Brain microvascular endothelial cell (primary cell): Measurements from ENCODE around the gene CDH13.

ENCODE experiments used
- DNase-seq: peaks from one replicate; pipeline ENCODE4 v3.0.0-alpha.2; 2020
- H3K27ac ChIP-seq: fragments of 250-450 bp; sonication (Bioruptor Pico); 2 replicates; pipeline ENCODE4 v1.5.1; 2020; ENCODE audit warnings: mild to moderate bottlenecking, moderate library complexity
- H3K27me3 ChIP-seq: fragments of 250-450 bp; sonication (Bioruptor Pico); replicated peaks from 2 replicates; pipeline ENCODE4 v1.5.1; 2020; ENCODE audit warnings: mild to moderate bottlenecking
- H3K36me3 ChIP-seq: fragments of 250-450 bp; sonication (Bioruptor Pico); replicated peaks from 2 replicates; pipeline ENCODE4 v1.5.1; 2020; ENCODE audit warnings: mild to moderate bottlenecking
- H3K4me3 ChIP-seq: 2 replicates; pipeline ENCODE4 v1.5.1; 2011; ENCODE audit warnings: low read depth, mild to moderate bottlenecking, control low read depth, low read length, moderate library complexity
- in situ Hi-C: cut with HindIII; loops from 2 replicates; pipeline ENCODE4 v1.10.0; 2017; ENCODE audit warnings: low sequenced_read_pairs, low pct_ligation_motif_present
- TF ChIP-seq, protein P1 (sequence below): IDR thresholded peaks from 2 replicates; pipeline ENCODE4 v1.5.1; 2011; ENCODE audit warnings: low read depth, mild to moderate bottlenecking, moderate library complexity, low read length, control low read depth, inconsistent platforms; ENCODE audit errors: missing control alignments

The CDH13 gene

DNA sequence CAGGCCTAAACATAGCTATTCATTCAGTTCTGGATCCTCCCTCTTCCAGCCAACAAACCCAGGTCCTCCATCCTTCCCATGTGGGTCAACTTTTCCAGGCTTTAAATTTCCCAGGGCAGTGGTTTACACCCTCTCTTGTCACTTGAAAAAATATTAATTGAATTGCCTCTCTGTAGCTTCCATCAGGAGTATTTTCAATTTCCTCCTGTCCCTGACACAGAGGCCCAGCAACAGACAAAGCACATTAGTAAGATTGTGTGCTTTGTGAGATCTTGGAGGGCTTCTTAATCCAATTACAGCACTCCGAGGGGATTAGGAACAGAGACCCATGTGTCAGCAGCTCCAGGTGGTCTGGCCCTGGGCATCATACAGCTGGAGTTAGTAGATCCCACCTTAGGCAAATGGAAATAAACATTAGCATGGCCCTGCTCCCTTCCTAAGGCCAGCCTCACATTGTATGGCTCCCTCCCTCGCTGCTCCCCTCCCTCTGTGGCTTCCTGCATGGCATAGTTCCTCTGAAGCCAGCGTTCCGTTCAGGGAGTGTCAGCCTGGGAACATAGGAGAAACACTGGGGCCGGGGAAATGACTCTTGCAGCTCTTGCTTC lies 1048.3 kb downstream of the CDH13 start:
- Histone ChIP-seq H3K36me3 (peaks cover 11% of the 10 kb centered on the region), H3K27ac (no peak overlapping the region), H3K4me3 (no peak overlapping the region), H3K27me3 (no peaks in the 10 kb centered on the region)
- no peak for DNase-seq
- TF ChIP-seq, protein P1, sequence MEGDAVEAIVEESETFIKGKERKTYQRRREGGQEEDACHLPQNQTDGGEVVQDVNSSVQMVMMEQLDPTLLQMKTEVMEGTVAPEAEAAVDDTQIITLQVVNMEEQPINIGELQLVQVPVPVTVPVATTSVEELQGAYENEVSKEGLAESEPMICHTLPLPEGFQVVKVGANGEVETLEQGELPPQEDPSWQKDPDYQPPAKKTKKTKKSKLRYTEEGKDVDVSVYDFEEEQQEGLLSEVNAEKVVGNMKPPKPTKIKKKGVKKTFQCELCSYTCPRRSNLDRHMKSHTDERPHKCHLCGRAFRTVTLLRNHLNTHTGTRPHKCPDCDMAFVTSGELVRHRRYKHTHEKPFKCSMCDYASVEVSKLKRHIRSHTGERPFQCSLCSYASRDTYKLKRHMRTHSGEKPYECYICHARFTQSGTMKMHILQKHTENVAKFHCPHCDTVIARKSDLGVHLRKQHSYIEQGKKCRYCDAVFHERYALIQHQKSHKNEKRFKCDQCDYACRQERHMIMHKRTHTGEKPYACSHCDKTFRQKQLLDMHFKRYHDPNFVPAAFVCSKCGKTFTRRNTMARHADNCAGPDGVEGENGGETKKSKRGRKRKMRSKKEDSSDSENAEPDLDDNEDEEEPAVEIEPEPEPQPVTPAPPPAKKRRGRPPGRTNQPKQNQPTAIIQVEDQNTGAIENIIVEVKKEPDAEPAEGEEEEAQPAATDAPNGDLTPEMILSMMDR: no peak
- in situ Hi-C loops: loop anchor here (25.0 kb wide), 1 partner anchor 163 kb away; no protein-coding TSS in a partner anchor

DNA sequence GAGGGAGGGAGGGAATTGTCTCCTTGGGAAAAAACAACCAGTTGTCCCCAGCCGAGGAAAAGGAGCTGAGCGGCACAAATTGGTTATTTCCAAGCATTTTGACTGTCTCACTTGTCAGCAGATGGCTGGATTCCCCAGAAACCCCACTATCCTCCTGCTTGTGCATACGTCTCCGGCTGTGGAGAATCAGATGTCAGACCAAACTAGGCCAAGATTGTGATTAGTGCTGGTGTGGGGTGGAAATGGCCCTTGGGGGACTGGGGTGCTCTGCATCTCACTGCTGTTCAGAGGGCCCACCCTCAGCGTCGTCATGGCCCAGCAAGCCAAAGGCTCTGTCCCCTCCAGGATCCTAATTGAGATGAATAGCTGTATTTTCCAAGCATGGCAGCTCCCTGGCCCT lies 1049.3 kb downstream of the CDH13 start:
- in situ Hi-C loops: loop anchor here (25.0 kb wide), 1 partner anchor 164 kb away; no protein-coding TSS in a partner anchor
- DNase-seq: no peak

DNA sequence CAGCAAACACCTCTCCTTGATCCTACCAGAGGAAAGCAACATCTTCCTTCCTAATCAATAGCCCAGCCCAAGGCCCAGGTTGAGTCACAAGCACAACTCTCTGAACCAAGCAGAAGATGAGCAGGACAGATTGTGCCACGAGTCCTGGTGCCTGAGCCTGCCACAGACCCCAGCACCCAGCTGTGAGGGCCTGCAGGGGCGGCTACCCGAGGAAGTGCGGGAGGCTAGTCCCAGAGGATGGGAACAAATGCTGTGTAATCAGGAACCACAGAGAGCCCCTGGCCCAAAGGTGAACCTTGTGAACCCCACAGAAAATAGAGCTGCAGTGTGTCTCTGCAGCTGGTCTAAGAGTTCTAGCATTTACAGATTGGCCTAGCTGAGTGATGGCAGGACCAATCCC lies 1054.2 kb downstream of the CDH13 start:
- in situ Hi-C loops: loop anchor here (25.0 kb wide), 1 partner anchor 169 kb away; no protein-coding TSS in a partner anchor
- no peak for DNase-seq
- no peak overlapping the region for H3K27ac ChIP-seq
- H3K4me3 ChIP-seq: no peak overlapping the region
- TF ChIP-seq, protein P1: no peak
- no peaks in the 10 kb centered on the region for H3K27me3 ChIP-seq
- H3K36me3 ChIP-seq: no peaks in the 10 kb centered on the region

More for the DNA sequence above, 1049.3 kb downstream of the CDH13 start:
- Histone ChIP-seq H3K4me3 (no peak overlapping the region), H3K27ac (no peak overlapping the region), H3K27me3 (no peaks in the 10 kb centered on the region), H3K36me3 (peaks cover 11% of the 10 kb centered on the region)
- TF ChIP-seq, protein P1: no peak

DNA sequence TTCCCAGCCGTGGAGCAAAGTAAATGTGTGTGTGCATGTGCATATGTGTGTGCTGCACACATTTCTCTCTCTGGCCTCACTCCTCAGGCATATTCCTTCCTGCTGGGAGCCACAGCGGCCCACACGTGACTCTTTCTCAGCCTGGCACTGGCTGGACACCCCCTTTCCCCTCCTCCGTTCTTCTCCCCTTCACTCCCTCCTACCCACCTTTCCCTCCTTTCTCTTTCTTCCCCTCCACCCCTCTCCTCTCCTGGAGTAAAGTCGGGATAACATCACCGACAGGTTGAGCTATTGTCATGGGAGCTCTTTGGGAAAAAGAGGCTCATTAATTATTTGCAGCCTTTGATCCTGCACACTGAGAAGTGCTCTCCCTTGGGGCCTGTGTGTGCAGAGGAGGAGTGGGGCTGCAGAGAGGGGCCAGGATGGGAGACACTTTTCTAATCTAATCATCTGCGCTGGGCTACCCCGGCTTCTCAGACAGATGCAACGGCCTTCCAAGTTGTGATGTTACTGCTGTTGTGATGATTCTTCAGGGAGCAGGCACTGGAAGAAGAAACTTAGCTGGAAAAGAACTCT lies 1054.7 kb downstream of the CDH13 start:
- Histone ChIP-seq H3K27ac (no peak overlapping the region), H3K4me3 (no peak overlapping the region), H3K27me3 (no peaks in the 10 kb centered on the region), H3K36me3 (no peaks in the 10 kb centered on the region)
- TF ChIP-seq, protein P1: no peak
- in situ Hi-C loops: loop anchor here (25.0 kb wide), 1 partner anchor 169 kb away; no protein-coding TSS in a partner anchor
- no peak for DNase-seq

DNA sequence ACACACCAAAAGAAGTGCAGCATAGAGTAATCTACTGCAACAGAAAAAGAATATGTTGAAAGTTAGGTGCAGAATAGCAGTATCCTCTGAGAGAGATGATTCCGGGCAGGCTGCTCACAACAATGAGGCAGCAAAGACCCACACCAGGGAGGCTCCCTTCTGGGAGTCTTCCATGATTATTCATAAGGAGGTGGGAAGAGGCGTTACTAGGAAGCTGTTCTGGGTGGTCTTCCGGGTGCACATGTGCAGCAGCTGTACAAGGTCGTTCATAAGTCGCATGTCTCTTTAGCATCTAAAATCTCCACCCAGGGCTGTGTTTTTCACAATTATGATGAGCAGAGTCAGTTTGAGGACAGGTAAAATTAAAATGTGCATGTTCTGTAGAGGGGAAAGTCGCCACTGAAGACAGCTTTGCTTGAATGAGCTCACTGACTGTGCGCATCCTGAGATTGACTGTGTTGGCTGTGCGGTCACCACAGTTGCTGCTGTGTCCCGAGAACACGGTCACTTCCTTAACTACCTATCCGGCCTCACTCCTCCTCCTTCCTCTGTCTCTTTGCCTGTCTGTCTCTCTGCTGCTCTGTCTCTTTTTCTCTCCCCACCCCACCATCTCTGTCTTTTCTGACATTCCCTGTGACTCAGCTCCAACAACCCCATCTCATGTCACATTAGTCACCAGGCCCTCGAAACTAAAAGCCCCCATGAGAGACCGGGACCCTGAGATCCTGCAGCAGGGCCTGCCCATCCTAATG lies 1055.5 kb downstream of the CDH13 start:
- no peak overlapping the region for H3K27ac ChIP-seq
- TF ChIP-seq, protein P1: no peak
- H3K4me3 ChIP-seq: no peak overlapping the region
- H3K27me3 ChIP-seq: no peaks in the 10 kb centered on the region
- no peaks in the 10 kb centered on the region for H3K36me3 ChIP-seq
- in situ Hi-C loops: loop anchor here (25.0 kb wide), 1 partner anchor 170 kb away; no protein-coding TSS in a partner anchor
- DNase-seq: no peak
